Liver (tissue), 9 donors: Measurements from ENCODE around the gene PRRT1B. TPM values are rescaled to one million over a fixed set of nuclear protein-coding genes. Genes with fewer than 3 reads are reported as not detected.

Source experiments
- DNase-seq: peaks from one replicate; pipeline ENCODE4 v3.0.0-alpha.2; 2017; ENCODE audit warnings: low spot score
- H3K27ac ChIP-seq, 2 donors: one replicate each; pipeline ENCODE4 v1.7.0; 2013; ENCODE audit warnings: inconsistent platforms in 2 of 2, low read length in 2 of 2, control low read depth in 1 of 2, low read depth in 1 of 2, mild to moderate bottlenecking in 1 of 2
- H3K27me3 ChIP-seq, 4 donors: one replicate each; pipeline versions ENCODE4 v1.6.1 to v1.7.0; 2013; ENCODE audit warnings: low read length in 3 of 4, inconsistent platforms in 1 of 4, mild to moderate bottlenecking in 1 of 4, moderate library complexity in 1 of 4; ENCODE audit not compliant: control insufficient read depth in 4 of 4, insufficient read depth in 4 of 4
- H3K36me3 ChIP-seq, 4 donors: one replicate each; pipeline versions ENCODE4 v1.6.1 to v1.7.0; 2013; ENCODE audit warnings: low read length in 3 of 4, mild to moderate bottlenecking in 3 of 4, low read depth in 1 of 4, moderate library complexity in 1 of 4; ENCODE audit not compliant: control insufficient read depth in 4 of 4, insufficient read depth in 3 of 4
- H3K4me1 ChIP-seq, 4 donors: one replicate each; pipeline versions ENCODE4 v1.6.1 to v1.7.0; 2013; ENCODE audit warnings: low read length in 3 of 4, mild to moderate bottlenecking in 3 of 4, moderate library complexity in 1 of 4; ENCODE audit not compliant: control insufficient read depth in 4 of 4, insufficient read depth in 4 of 4
- H3K4me3 ChIP-seq, 3 donors: one replicate each; pipeline versions ENCODE4 v1.6.1 to v1.7.0; 2013; ENCODE audit warnings: low read length in 3 of 3, control low read depth in 1 of 3, low read depth in 1 of 3, mild to moderate bottlenecking in 1 of 3
- H3K9ac ChIP-seq, 2 donors: one replicate each; pipeline ENCODE4 v1.7.0; 2013; ENCODE audit warnings: low read length in 2 of 2, mild to moderate bottlenecking in 2 of 2, moderate library complexity in 2 of 2, control low read depth in 1 of 2, low read depth in 1 of 2
- H3K9me3 ChIP-seq, 4 donors: one replicate each; pipeline versions ENCODE4 v1.6.1 to v1.7.0; 2013; ENCODE audit warnings: low read length in 3 of 4; ENCODE audit not compliant: control insufficient read depth in 4 of 4
- EGR1 ChIP-seq, 2 donors: IDR thresholded peaks; 2 replicates each; pipeline ENCODE4 v1.6.1; 2016 to 2018; ENCODE audit warnings: antibody characterized with exemption in 2 of 2, low read depth in 2 of 2
- FOXA1 ChIP-seq: IDR thresholded peaks from 2 replicates; pipeline ENCODE4 v1.6.1; 2016; ENCODE audit warnings: antibody characterized with exemption
- HNF4A ChIP-seq, 2 donors: conservative IDR thresholded peaks; 2 replicates each; pipeline ENCODE4 v1.6.1; 2016; ENCODE audit warnings: antibody characterized with exemption in 2 of 2, mild to moderate bottlenecking in 2 of 2
- HNF4G ChIP-seq: IDR thresholded peaks from 2 replicates; pipeline ENCODE4 v1.6.1; 2016; ENCODE audit warnings: antibody characterized with exemption
- JUND ChIP-seq, 2 donors: IDR thresholded peaks; 2 replicates each; pipeline ENCODE4 v1.6.1; 2016; ENCODE audit warnings: antibody characterized with exemption in 2 of 2
- NR2F2 ChIP-seq: IDR thresholded peaks from 2 replicates; pipeline ENCODE4 v1.6.1; 2016; ENCODE audit warnings: antibody characterized with exemption
- RAD21 ChIP-seq, 2 donors: IDR thresholded peaks; 2 replicates each; pipeline ENCODE4 v1.6.1; 2016; ENCODE audit warnings: antibody characterized with exemption in 2 of 2, mild to moderate bottlenecking in 2 of 2
- RXRA ChIP-seq, 2 donors: IDR thresholded peaks; 2 replicates each; pipeline ENCODE4 v1.6.1; 2017 to 2018; ENCODE audit warnings: antibody characterized with exemption in 2 of 2, mild to moderate bottlenecking in 1 of 2
- SP1 ChIP-seq: IDR thresholded peaks from 2 replicates; pipeline ENCODE4 v1.6.1; 2018; ENCODE audit warnings: antibody characterized with exemption, mild to moderate bottlenecking
- TAF1 ChIP-seq: conservative IDR thresholded peaks from 2 replicates; pipeline ENCODE4 v1.6.1; 2016; ENCODE audit warnings: antibody characterized with exemption, mild to moderate bottlenecking
- YY1 ChIP-seq: IDR thresholded peaks from 2 replicates; pipeline ENCODE4 v1.6.1; 2016; ENCODE audit warnings: antibody characterized with exemption, mild to moderate bottlenecking
- WGBS: extraction: QIAGEN DNeasy Blood & Tissue Kit; methylation state at CpG from one replicate; pipeline ENCODE4 v1.1.7; 2013; 5-methylcytosine and 5-hydroxymethylcytosine counted together
- polyA plus RNA-seq, 2 donors: library from polyadenylated mRNA; stranded (reverse) in 1 of 2; unstranded in 1 of 2; fragments of 200-250 nt in 1 of 2; fragments of >200 nt in 1 of 2; fragmentation: Nextera tagmentation in 1 of 2; extraction: Ambion mirVana in 1 of 2; gene quantifications; one replicate each; pipeline versions ENCODE4 v1.2.1 to v1.2.3, GENCODE V29; 2013 to 2015
- total RNA-seq, 2 donors: library from RNA; depleted of rRNA; stranded (reverse); fragments of >200 nt; gene quantifications; one replicate each; pipeline ENCODE4 v1.2.3, GENCODE V29; 2014
- TF ChIP-seq, protein P1 (sequence below): fragments of 150-350 bp; IDR thresholded peaks from 2 replicates; pipeline ENCODE4 v1.5.1; 2017; ENCODE audit warnings: improper control_type of control experiment, low read depth, low read length; ENCODE audit not compliant: missing input control
- TF ChIP-seq, protein P2 (sequence below): IDR thresholded peaks from 2 replicates; pipeline ENCODE4 v1.6.1; 2016; ENCODE audit warnings: antibody characterized with exemption
- TF ChIP-seq, protein P3 (sequence below): IDR thresholded peaks from 2 replicates; pipeline ENCODE4 v1.6.1; 2016; ENCODE audit warnings: antibody characterized with exemption, mild to moderate bottlenecking
- TF ChIP-seq, protein P4 (sequence below): IDR thresholded peaks from 2 replicates; pipeline ENCODE4 v1.6.1; 2016; ENCODE audit warnings: antibody characterized with exemption
- TF ChIP-seq, protein P5 (sequence below): IDR thresholded peaks from 2 replicates; pipeline ENCODE4 v1.6.1; 2016; ENCODE audit warnings: antibody characterized with exemption
- donor health status: healthy.
- donor health status: healthy.
- donor health status: healthy.
- donor health status: healthy.
- donor health status: healthy.

PRRT1B gene
- total and polyA plus RNA-seq, 4 donors = 0.15 to 1.9 (median 1.4) TPM

DNA sequence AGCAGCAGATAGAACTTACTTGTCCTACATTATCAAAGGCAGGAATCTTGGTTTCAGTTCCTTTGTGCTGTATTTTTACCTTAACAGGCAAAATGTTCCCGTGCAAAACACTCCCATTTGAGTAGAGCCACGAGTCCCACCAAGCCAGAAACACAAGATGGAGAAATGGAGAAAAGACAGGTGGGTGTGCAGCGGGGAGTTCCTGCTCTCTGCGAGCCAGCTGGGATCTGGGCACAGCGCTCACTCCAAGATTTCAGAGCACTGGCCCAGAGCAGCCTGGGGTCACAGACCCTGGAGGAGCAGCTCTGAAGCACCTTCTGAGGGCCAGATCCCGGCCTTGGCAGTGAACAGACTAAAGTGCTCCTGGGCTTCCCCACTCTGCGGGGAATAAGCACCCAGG is 17.1 kb upstream of the PRRT1B start (continued):
- TF ChIP-seq, protein P1, sequence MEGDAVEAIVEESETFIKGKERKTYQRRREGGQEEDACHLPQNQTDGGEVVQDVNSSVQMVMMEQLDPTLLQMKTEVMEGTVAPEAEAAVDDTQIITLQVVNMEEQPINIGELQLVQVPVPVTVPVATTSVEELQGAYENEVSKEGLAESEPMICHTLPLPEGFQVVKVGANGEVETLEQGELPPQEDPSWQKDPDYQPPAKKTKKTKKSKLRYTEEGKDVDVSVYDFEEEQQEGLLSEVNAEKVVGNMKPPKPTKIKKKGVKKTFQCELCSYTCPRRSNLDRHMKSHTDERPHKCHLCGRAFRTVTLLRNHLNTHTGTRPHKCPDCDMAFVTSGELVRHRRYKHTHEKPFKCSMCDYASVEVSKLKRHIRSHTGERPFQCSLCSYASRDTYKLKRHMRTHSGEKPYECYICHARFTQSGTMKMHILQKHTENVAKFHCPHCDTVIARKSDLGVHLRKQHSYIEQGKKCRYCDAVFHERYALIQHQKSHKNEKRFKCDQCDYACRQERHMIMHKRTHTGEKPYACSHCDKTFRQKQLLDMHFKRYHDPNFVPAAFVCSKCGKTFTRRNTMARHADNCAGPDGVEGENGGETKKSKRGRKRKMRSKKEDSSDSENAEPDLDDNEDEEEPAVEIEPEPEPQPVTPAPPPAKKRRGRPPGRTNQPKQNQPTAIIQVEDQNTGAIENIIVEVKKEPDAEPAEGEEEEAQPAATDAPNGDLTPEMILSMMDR = no peak
- no peak for TF ChIP-seq JUND (IDR thresholded peaks at IDR 0.05)
- no peak for TF ChIP-seq TAF1
- TF ChIP-seq HNF4G = no peak
- TF ChIP-seq RXRA (IDR thresholded peaks at IDR 0.05) = no peak
- TF ChIP-seq HNF4A (conservative IDR thresholded peaks at IDR 0.05) = no peak

DNA sequence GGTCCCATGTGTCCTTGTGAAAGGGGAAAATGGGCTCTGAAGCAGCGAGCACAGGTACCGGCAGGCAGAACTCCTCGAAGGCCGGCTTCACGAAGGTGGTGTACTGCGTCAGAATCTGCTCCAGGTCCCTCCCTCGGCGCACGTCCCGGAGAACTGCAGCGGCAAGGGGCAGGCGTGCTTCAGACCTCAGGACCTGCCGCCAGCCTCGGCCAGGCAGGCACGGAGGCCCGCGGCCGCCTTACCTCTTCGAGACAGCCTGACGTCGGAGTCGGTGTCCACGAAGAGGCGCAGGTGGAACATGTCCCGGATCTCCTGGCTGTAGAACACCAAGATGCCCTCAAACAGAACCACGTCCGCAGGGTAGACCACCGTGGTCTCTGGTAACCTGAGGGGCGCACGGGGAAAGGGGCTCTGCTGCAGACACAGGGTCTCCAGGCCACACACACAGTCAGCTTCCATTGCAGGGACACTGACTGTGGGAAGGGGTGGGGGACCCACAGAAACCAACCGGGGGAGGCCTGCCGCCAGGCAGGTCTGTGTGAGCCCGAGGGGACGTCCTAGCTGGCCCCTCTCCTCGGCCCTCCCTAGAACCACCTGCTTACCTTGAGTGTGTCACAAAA is 16.3 kb upstream of the PRRT1B start:
- Histone ChIP-seq H3K4me1 (peaks cover 6 to 21% (median 15%) of the 10 kb centered on the region in 4 donors), H3K36me3 (peaks cover 14 to 46% (median 24%) of the 10 kb centered on the region in 4 donors), H3K9me3 (no peaks in the 10 kb centered on the region), H3K27ac (peak overlapping the region; percentile 68 to 80), H3K27me3 (no peaks in the 10 kb centered on the region), H3K9ac (no peak overlapping the region), H3K4me3 (no peak overlapping the region)
- TF ChIP-seq, protein P2, sequence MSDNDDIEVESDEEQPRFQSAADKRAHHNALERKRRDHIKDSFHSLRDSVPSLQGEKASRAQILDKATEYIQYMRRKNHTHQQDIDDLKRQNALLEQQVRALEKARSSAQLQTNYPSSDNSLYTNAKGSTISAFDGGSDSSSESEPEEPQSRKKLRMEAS = no peak
- no peak for TF ChIP-seq HNF4A (conservative IDR thresholded peaks at IDR 0.05)
- TF ChIP-seq TAF1 = no peak
- no peak for DNase-seq
- WGBS = 95% methylated on average over 35 of the region's 35 CpGs

DNA sequence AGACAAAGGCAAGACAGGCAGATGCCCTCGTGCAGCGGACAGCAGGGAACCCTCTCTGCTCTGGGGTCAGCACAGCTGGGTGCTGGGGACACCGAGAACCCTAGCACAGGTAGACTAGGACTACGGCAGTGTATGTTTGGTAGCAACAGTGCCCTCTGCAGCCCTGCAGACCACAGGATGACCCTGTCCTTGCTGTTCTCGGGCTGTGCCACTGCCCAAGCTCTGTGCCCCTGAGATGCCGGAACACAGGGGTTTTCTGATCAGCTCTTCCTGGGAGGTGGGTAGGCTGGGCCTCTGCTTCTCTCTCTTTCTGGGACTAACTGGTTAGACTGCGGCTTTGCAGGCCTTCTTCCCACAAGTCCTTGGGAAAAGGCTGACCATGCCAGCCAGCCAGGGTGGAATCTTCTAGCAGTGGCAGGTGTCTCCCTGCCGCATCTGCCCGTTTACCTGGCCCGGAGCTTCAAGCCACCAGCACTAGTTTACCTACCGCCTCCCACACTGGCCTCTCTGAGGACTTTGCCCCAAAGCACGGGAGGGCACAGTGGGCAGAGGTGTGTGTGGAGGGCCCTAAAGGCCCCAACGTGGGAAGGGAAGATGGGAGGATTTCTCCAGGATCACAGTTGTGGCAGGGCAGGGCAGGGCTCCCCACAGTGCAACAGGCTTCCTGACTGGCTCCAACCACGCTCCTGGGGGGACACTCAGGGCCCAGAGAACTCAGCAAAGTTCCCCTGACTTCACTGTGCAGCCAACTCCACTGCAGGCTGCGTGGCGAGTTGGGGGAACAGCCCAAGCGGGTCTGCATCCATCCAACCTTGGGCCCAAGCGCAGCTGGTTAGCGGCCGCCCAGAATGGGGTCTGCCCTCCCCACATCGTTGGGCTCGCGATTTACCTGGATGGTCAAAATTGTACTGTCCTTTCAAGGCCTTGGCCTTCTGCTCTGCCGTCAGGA is 15.5 kb upstream of the PRRT1B start:
- Histone ChIP-seq H3K9me3 (no peaks in the 10 kb centered on the region), H3K4me3 (peak overlapping the region; percentile 59 to 96 (median 94)), H3K36me3 (peaks cover 10 to 37% (median 16%) of the 10 kb centered on the region in 4 donors), H3K9ac (peak overlapping the region; percentile 1 to 90), H3K27me3 (no peaks in the 10 kb centered on the region), H3K4me1 (peaks cover 6 to 29% (median 23%) of the 10 kb centered on the region in 4 donors), H3K27ac (peak overlapping the region; percentile 68 to 80)
- WGBS = 35% methylated on average over 24 of the region's 24 CpGs
- DNase-seq = peak; percentile 52
- TF ChIP-seq, protein P1 = no peak
- TF ChIP-seq, protein P3, sequence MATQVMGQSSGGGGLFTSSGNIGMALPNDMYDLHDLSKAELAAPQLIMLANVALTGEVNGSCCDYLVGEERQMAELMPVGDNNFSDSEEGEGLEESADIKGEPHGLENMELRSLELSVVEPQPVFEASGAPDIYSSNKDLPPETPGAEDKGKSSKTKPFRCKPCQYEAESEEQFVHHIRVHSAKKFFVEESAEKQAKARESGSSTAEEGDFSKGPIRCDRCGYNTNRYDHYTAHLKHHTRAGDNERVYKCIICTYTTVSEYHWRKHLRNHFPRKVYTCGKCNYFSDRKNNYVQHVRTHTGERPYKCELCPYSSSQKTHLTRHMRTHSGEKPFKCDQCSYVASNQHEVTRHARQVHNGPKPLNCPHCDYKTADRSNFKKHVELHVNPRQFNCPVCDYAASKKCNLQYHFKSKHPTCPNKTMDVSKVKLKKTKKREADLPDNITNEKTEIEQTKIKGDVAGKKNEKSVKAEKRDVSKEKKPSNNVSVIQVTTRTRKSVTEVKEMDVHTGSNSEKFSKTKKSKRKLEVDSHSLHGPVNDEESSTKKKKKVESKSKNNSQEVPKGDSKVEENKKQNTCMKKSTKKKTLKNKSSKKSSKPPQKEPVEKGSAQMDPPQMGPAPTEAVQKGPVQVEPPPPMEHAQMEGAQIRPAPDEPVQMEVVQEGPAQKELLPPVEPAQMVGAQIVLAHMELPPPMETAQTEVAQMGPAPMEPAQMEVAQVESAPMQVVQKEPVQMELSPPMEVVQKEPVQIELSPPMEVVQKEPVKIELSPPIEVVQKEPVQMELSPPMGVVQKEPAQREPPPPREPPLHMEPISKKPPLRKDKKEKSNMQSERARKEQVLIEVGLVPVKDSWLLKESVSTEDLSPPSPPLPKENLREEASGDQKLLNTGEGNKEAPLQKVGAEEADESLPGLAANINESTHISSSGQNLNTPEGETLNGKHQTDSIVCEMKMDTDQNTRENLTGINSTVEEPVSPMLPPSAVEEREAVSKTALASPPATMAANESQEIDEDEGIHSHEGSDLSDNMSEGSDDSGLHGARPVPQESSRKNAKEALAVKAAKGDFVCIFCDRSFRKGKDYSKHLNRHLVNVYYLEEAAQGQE = peak; percentile 72
- TF ChIP-seq EGR1 (IDR thresholded peaks at IDR 0.05; ENCODE audit: low read depth in 2 of 2) (no peak), RAD21 (IDR thresholded peaks at IDR 0.05) (peak in 1 of 2 donors; percentile 44), YY1 (peak; percentile 73), SP1 (peak; percentile 50), TAF1 (no peak), HNF4A (conservative IDR thresholded peaks at IDR 0.05) (peak; percentile 95 to 97), HNF4G (peak; percentile 74), NR2F2 (no peak), JUND (IDR thresholded peaks at IDR 0.05) (no peak), RXRA (IDR thresholded peaks at IDR 0.05) (peak; percentile 45 to 58), FOXA1 (no peak)
- TF ChIP-seq, protein P4, sequence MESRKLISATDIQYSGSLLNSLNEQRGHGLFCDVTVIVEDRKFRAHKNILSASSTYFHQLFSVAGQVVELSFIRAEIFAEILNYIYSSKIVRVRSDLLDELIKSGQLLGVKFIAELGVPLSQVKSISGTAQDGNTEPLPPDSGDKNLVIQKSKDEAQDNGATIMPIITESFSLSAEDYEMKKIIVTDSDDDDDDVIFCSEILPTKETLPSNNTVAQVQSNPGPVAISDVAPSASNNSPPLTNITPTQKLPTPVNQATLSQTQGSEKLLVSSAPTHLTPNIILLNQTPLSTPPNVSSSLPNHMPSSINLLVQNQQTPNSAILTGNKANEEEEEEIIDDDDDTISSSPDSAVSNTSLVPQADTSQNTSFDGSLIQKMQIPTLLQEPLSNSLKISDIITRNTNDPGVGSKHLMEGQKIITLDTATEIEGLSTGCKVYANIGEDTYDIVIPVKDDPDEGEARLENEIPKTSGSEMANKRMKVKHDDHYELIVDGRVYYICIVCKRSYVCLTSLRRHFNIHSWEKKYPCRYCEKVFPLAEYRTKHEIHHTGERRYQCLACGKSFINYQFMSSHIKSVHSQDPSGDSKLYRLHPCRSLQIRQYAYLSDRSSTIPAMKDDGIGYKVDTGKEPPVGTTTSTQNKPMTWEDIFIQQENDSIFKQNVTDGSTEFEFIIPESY = no peak
- TF ChIP-seq, protein P5, sequence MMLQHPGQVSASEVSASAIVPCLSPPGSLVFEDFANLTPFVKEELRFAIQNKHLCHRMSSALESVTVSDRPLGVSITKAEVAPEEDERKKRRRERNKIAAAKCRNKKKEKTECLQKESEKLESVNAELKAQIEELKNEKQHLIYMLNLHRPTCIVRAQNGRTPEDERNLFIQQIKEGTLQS = no peak
- TF ChIP-seq, protein P2 = no peak
